DND-41 (cell line): ENCODE results near the gene GABRG3.
"Not testable (repeated sequence)": the region's sequence is repeated elsewhere in the genome, so short reads cannot be mapped to it uniquely, and the experiment has no call there.

Source experiments
- ATAC-seq: fragments of 200-7000 bp; cut with Tn5 transposase; 3 replicates; pipeline ENCODE4 v1.9.1; 2021; ENCODE audit warnings: low read depth; ENCODE audit not compliant: insufficient read depth
- DNase-seq: peaks from one replicate; pipeline ENCODE4 v3.0.0-alpha.2; 2020
- H2AFZ ChIP-seq: 2 replicates; pipeline ENCODE4 v1.6.0; 2012; ENCODE audit warnings: low read depth, low read length
- H3K27ac ChIP-seq: 2 replicates; pipeline ENCODE4 v1.5.1; 2012; ENCODE audit warnings: low read length, inconsistent platforms
- H3K27me3 ChIP-seq: fragments of 200-600 bp; sonication (generic); 2 replicates; pipeline ENCODE4 v1.6.0; 2012; ENCODE audit warnings: low read length, mild to moderate bottlenecking, inconsistent platforms; ENCODE audit not compliant: insufficient read depth, poor library complexity
- H3K36me3 ChIP-seq: 2 replicates; pipeline ENCODE4 v1.5.1; 2012; ENCODE audit warnings: low read length, inconsistent platforms; ENCODE audit not compliant: insufficient read depth
- H3K4me1 ChIP-seq: 2 replicates; pipeline ENCODE4 v1.5.1; 2012; ENCODE audit warnings: mild to moderate bottlenecking, low read length; ENCODE audit not compliant: insufficient read depth
- H3K4me2 ChIP-seq: 2 replicates; pipeline ENCODE4 v1.6.0; 2012; ENCODE audit warnings: mild to moderate bottlenecking, moderate library complexity, low read length, inconsistent platforms; ENCODE audit not compliant: insufficient read depth
- H3K4me3 ChIP-seq, 2 experiments: fragments of 200-600 bp in 1 of 2; shearing (Covaris generic) in 1 of 2; 2 replicates each; pipeline ENCODE4 v1.5.1; 2012 to 2016; ENCODE audit warnings: inconsistent platforms in 2 of 2, low read length in 2 of 2, mild to moderate bottlenecking in 2 of 2, low read depth in 1 of 2, moderate library complexity in 1 of 2
- H3K79me2 ChIP-seq: 2 replicates; pipeline ENCODE4 v1.6.0; 2012; ENCODE audit warnings: low read length, inconsistent platforms; ENCODE audit not compliant: insufficient read depth
- H3K9ac ChIP-seq: 2 replicates; pipeline ENCODE4 v1.6.0; 2012; ENCODE audit warnings: low read depth, mild to moderate bottlenecking, inconsistent platforms, low read length, moderate library complexity
- H3K9me3 ChIP-seq: 2 replicates; pipeline ENCODE4 v1.5.1; 2012; ENCODE audit warnings: low read length, moderate library complexity, mild to moderate bottlenecking, inconsistent platforms; ENCODE audit not compliant: insufficient read depth, severe bottlenecking
- H4K20me1 ChIP-seq: 2 replicates; pipeline ENCODE4 v1.6.0; 2012; ENCODE audit warnings: low read length; ENCODE audit not compliant: insufficient read depth
- CTCF ChIP-seq: IDR thresholded peaks from 2 replicates; pipeline ENCODE4 v1.5.1; 2012; ENCODE audit warnings: borderline replicate concordance, low read length, moderate library complexity, mild to moderate bottlenecking; ENCODE audit not compliant: poor library complexity, severe bottlenecking; ENCODE audit errors: extremely low read depth
- EZH2 ChIP-seq: IDR thresholded peaks from 3 replicates; pipeline ENCODE4 v1.6.1; 2012; ENCODE audit warnings: borderline replicate concordance, low read depth, mild to moderate bottlenecking, moderate library complexity, low read length, inconsistent platforms; ENCODE audit not compliant: severe bottlenecking

Gene GABRG3

GRCh38 chr15:27182561-27183110 lies 211.7 kb downstream of the GABRG3 start:
- no peaks in the 10 kb centered on the region for H4K20me1 ChIP-seq
- no peak for DNase-seq
- H3K4me2 ChIP-seq: no peak overlapping the region
- no peaks in the 10 kb centered on the region for H3K9me3 ChIP-seq
- H3K9ac ChIP-seq: no peak overlapping the region
- H3K4me1 ChIP-seq: no peaks in the 10 kb centered on the region
- no peak overlapping the region for H2AFZ ChIP-seq
- no peak for ATAC-seq
- H3K4me3 ChIP-seq: no peak overlapping the region
- H3K27me3 ChIP-seq: no peaks in the 10 kb centered on the region
- H3K27ac ChIP-seq: no peak overlapping the region
- H3K79me2 ChIP-seq: no peaks in the 10 kb centered on the region
- TF ChIP-seq EZH2 (no peak), CTCF (no peak)
- H3K36me3 ChIP-seq: no peaks in the 10 kb centered on the region

GRCh38 chr15:27183201-27183600 lies 212.2 kb downstream of the GABRG3 start:
- Histone ChIP-seq H3K27ac (no peak overlapping the region), H3K9me3 (no peaks in the 10 kb centered on the region), H3K4me2 (no peak overlapping the region), H3K79me2 (no peaks in the 10 kb centered on the region), H4K20me1 (no peaks in the 10 kb centered on the region), H3K4me1 (no peaks in the 10 kb centered on the region), H3K36me3 (no peaks in the 10 kb centered on the region), H2AFZ (no peak overlapping the region), H3K9ac (no peak overlapping the region), H3K4me3 (no peak overlapping the region), H3K27me3 (no peaks in the 10 kb centered on the region)
- DNase-seq: no peak
- TF ChIP-seq CTCF: no peak
- TF ChIP-seq EZH2: no peak
- ATAC-seq: no peak

- not testable (repeated sequence) for H3K36me3 ChIP-seq, H4K20me1 ChIP-seq, H3K4me3 ChIP-seq, H3K4me1 ChIP-seq, H3K9ac ChIP-seq, H3K27me3 ChIP-seq, ATAC-seq, H2AFZ ChIP-seq, H3K79me2 ChIP-seq, H3K9me3 ChIP-seq, H3K27ac ChIP-seq, H3K4me2 ChIP-seq, DNase-seq
Observed at GRCh38 chr15:27191515-27191914, 220.5 kb downstream of the GABRG3 start.

GRCh38 chr15:27196691-27197090 lies 225.7 kb downstream of the GABRG3 start:
- TF ChIP-seq EZH2: no peak
- TF ChIP-seq CTCF: no peak
- ATAC-seq: no peak
- Histone ChIP-seq H3K9ac (no peak overlapping the region), H3K4me2 (no peak overlapping the region), H3K9me3 (no peaks in the 10 kb centered on the region), H2AFZ (no peak overlapping the region), H3K79me2 (no peaks in the 10 kb centered on the region), H3K27ac (no peak overlapping the region), H4K20me1 (no peaks in the 10 kb centered on the region), H3K4me3 (no peak overlapping the region), H3K27me3 (no peaks in the 10 kb centered on the region), H3K36me3 (no peaks in the 10 kb centered on the region), H3K4me1 (no peaks in the 10 kb centered on the region)
- DNase-seq: no peak
